HCT116 (cell line): ENCODE data around the gene TMPRSS7.

Experiments used
- ELF1 ChIP-seq: IDR thresholded peaks from 2 replicates; pipeline ENCODE4 v1.6.1; 2012; ENCODE audit warnings: low read depth, borderline replicate concordance
- EZH2 ChIP-seq: fragments of 200-600 bp; sonication (generic); IDR thresholded peaks from 2 replicates; pipeline ENCODE4 v1.6.1; 2017; ENCODE audit warnings: antibody characterized with exemption, mixed run types
- EZH2phosphoT487 ChIP-seq: fragments of 200-600 bp; IDR thresholded peaks from 2 replicates; pipeline ENCODE4 v1.6.1; 2018; ENCODE audit warnings: antibody characterized with exemption, borderline replicate concordance
- POLR2A ChIP-seq: IDR thresholded peaks from 2 replicates; pipeline ENCODE4 v1.7.0; 2011; ENCODE audit warnings: borderline replicate concordance; ENCODE audit not compliant: insufficient read depth, insufficient read length; ENCODE audit errors: extremely low read depth
- POLR2AphosphoS5 ChIP-seq: IDR thresholded peaks from 2 replicates; pipeline ENCODE4 v1.6.1; 2011; ENCODE audit warnings: mild to moderate bottlenecking, low read depth, low read length, moderate library complexity
- RAD21 ChIP-seq: IDR thresholded peaks from 2 replicates; pipeline ENCODE4 v1.6.1; 2012; ENCODE audit warnings: low read depth, mild to moderate bottlenecking
- SRF ChIP-seq: IDR thresholded peaks from 2 replicates; pipeline ENCODE4 v1.6.1; 2012; ENCODE audit warnings: low read depth
- TCF7L2 ChIP-seq: IDR thresholded peaks from 2 replicates; pipeline ENCODE4 v1.7.0; 2011; ENCODE audit warnings: borderline replicate concordance, inconsistent platforms; ENCODE audit not compliant: insufficient read depth, insufficient read length; ENCODE audit errors: extremely low read depth
- ZNF274 ChIP-seq: fragments of 200-500 bp; sonication (Bioruptor generic); IDR thresholded peaks from 2 replicates; pipeline ENCODE4 v1.6.1; 2014; ENCODE audit warnings: mild to moderate bottlenecking, low read depth, low read length, inconsistent platforms
- TF ChIP-seq, protein P1 (sequence below), 3 experiments: fragments of 200-600 bp in 1 of 3; sonication (generic) in 1 of 3; IDR thresholded peaks in 2 of 3; conservative IDR thresholded peaks in 1 of 3; 2 replicates each; pipeline ENCODE4 v1.5.1; 2012 to 2017; ENCODE audit warnings: low read depth in 2 of 3, low read length in 2 of 3, antibody characterized with exemption in 1 of 3, borderline replicate concordance in 1 of 3, control low read depth in 1 of 3, mild to moderate bottlenecking in 1 of 3, mixed read lengths in 1 of 3, mixed run types in 1 of 3, moderate library complexity in 1 of 3; ENCODE audit not compliant: insufficient read depth in 1 of 3
- TF ChIP-seq, protein P2 (sequence below): IDR thresholded peaks from 2 replicates; pipeline ENCODE4 v1.6.1; 2012; ENCODE audit warnings: low read depth
- TF ChIP-seq, protein P3 (sequence below): IDR thresholded peaks from 2 replicates; pipeline ENCODE4 v1.6.1; 2012
- TF ChIP-seq, protein P4 (sequence below): IDR thresholded peaks from 2 replicates; pipeline ENCODE4 v1.6.1; 2011; ENCODE audit warnings: mild to moderate bottlenecking, low read length, moderate library complexity; ENCODE audit not compliant: insufficient replicate concordance; ENCODE audit errors: extremely low read depth

DNA sequence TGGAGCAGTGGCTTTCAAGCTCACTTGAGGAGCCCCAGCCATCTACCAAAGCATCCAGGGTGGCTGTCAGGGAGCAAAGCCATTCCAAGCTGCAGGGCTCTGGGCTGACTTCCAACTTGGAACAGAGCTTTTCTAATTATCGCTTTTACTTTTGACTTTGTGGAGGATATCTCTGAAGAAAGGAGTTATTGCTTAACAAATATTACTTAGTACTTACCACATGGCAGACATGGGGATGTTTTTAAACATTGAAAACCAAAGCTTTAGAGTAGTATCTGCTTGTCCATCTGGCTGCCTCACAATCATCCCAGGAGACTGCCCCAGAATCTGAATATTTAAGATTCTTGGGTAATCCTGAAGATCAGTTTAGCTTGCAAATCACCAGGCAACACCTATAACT, 26.9 kb upstream of the TMPRSS7 start:
- TF ChIP-seq, protein P1, sequence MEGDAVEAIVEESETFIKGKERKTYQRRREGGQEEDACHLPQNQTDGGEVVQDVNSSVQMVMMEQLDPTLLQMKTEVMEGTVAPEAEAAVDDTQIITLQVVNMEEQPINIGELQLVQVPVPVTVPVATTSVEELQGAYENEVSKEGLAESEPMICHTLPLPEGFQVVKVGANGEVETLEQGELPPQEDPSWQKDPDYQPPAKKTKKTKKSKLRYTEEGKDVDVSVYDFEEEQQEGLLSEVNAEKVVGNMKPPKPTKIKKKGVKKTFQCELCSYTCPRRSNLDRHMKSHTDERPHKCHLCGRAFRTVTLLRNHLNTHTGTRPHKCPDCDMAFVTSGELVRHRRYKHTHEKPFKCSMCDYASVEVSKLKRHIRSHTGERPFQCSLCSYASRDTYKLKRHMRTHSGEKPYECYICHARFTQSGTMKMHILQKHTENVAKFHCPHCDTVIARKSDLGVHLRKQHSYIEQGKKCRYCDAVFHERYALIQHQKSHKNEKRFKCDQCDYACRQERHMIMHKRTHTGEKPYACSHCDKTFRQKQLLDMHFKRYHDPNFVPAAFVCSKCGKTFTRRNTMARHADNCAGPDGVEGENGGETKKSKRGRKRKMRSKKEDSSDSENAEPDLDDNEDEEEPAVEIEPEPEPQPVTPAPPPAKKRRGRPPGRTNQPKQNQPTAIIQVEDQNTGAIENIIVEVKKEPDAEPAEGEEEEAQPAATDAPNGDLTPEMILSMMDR (IDR thresholded peaks at IDR 0.05 in 2 of 3, conservative IDR thresholded peaks at IDR 0.05 in 1 of 3; ENCODE audit: borderline replicate concordance in 1 of 3, insufficient read depth in 1 of 3, low read depth in 2 of 3, low read length in 2 of 3), result no peak
- TF ChIP-seq POLR2AphosphoS5 (no peak), POLR2A (no peak), RAD21 (no peak), EZH2phosphoT487 (no peak), ZNF274 (no peak), EZH2 (no peak), ELF1 (no peak), SRF (no peak), TCF7L2 (no peak)
- TF ChIP-seq, protein P2, sequence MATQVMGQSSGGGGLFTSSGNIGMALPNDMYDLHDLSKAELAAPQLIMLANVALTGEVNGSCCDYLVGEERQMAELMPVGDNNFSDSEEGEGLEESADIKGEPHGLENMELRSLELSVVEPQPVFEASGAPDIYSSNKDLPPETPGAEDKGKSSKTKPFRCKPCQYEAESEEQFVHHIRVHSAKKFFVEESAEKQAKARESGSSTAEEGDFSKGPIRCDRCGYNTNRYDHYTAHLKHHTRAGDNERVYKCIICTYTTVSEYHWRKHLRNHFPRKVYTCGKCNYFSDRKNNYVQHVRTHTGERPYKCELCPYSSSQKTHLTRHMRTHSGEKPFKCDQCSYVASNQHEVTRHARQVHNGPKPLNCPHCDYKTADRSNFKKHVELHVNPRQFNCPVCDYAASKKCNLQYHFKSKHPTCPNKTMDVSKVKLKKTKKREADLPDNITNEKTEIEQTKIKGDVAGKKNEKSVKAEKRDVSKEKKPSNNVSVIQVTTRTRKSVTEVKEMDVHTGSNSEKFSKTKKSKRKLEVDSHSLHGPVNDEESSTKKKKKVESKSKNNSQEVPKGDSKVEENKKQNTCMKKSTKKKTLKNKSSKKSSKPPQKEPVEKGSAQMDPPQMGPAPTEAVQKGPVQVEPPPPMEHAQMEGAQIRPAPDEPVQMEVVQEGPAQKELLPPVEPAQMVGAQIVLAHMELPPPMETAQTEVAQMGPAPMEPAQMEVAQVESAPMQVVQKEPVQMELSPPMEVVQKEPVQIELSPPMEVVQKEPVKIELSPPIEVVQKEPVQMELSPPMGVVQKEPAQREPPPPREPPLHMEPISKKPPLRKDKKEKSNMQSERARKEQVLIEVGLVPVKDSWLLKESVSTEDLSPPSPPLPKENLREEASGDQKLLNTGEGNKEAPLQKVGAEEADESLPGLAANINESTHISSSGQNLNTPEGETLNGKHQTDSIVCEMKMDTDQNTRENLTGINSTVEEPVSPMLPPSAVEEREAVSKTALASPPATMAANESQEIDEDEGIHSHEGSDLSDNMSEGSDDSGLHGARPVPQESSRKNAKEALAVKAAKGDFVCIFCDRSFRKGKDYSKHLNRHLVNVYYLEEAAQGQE, result no peak
- TF ChIP-seq, protein P3, sequence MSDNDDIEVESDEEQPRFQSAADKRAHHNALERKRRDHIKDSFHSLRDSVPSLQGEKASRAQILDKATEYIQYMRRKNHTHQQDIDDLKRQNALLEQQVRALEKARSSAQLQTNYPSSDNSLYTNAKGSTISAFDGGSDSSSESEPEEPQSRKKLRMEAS, result no peak
- TF ChIP-seq, protein P4, sequence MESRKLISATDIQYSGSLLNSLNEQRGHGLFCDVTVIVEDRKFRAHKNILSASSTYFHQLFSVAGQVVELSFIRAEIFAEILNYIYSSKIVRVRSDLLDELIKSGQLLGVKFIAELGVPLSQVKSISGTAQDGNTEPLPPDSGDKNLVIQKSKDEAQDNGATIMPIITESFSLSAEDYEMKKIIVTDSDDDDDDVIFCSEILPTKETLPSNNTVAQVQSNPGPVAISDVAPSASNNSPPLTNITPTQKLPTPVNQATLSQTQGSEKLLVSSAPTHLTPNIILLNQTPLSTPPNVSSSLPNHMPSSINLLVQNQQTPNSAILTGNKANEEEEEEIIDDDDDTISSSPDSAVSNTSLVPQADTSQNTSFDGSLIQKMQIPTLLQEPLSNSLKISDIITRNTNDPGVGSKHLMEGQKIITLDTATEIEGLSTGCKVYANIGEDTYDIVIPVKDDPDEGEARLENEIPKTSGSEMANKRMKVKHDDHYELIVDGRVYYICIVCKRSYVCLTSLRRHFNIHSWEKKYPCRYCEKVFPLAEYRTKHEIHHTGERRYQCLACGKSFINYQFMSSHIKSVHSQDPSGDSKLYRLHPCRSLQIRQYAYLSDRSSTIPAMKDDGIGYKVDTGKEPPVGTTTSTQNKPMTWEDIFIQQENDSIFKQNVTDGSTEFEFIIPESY, result no peak
